Measurements from ENCODE around the gene GPR18. TPM values are rescaled to one million over a fixed set of nuclear protein-coding genes. Genes with fewer than 3 reads are reported as not detected.

GPR18 gene
- total RNA-seq, 1 experiment from 2014 or later: not detected

DNA sequence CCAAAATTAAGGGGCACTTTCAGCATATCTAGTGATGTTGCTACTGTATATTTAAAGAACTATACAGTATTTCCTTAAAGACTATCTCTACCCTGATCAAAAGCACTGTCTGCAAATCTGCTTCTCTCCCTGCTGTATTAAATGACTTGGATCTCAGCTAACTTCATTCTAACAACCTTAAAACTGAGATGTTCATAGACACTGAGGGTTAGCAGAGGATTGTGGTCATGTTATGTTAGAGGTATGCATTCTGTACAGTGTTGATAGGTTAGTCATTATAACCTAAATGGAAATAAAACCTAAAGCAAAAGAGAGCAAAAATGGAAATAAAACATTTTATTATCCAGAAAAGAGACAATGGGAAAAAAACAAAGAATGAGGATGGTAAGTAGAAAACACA, 39.2 kb upstream of the GPR18 start:
- H3K27ac ChIP-seq (ENCODE audit: insufficient read length, low read depth, low read length): no peak overlapping the region
- H3K4me3 Mint-ChIP-seq: no peak overlapping the region
- no peaks in the 10 kb centered on the region for H3K79me2 ChIP-seq (ENCODE audit: insufficient read depth, low read length)

More for the DNA sequence above, 39.2 kb upstream of the GPR18 start:
- Histone ChIP-seq H3K9me3 (ENCODE audit: control insufficient read depth, low read depth, low read length) (no peaks in the 10 kb centered on the region), H3K4ac (ENCODE audit: low read depth, low read length) (no peak overlapping the region), H4K5ac (ENCODE audit: insufficient read length, low read depth, low read length) (no peak overlapping the region), H3K27me3 (ENCODE audit: insufficient read depth, low read length) (no peaks in the 10 kb centered on the region), H3K9ac (ENCODE audit: extremely low read depth, insufficient read length, low read length) (no peak overlapping the region), H3T11ph (ENCODE audit: low read length) (no peak overlapping the region), H2BK15ac (ENCODE audit: low read depth, low read length) (no peak overlapping the region), H4K8ac (replicated peaks; ENCODE audit: insufficient read length, low read depth, low read length) (no peak overlapping the region), H2AK5ac (ENCODE audit: insufficient read length, low read length) (no peak overlapping the region), H3K18ac (ENCODE audit: insufficient read length, low read depth, low read length) (no peak overlapping the region), H3K4me1 (ENCODE audit: insufficient read depth, low read length) (no peaks in the 10 kb centered on the region), H3K79me1 (ENCODE audit: insufficient read depth, low read depth, low read length, poor library complexity, severe bottlenecking) (no peaks in the 10 kb centered on the region), H2BK12ac (ENCODE audit: insufficient read length, low read depth, low read length) (no peak overlapping the region), H3K23me2 (ENCODE audit: insufficient read length, low read depth, low read length, poor library complexity, severe bottlenecking) (no peaks in the 10 kb centered on the region), H2BK20ac (ENCODE audit: low read depth, low read length, poor library complexity, severe bottlenecking) (no peak overlapping the region), H3K23ac (ENCODE audit: insufficient read length, low read depth, low read length) (no peak overlapping the region), H3K14ac (ENCODE audit: insufficient read depth, low read length) (no peak overlapping the region), H4K91ac (ENCODE audit: insufficient read length, low read depth, low read length) (no peak overlapping the region), H3K56ac (ENCODE audit: insufficient read length, low read depth, low read length) (no peak overlapping the region), H4K20me1 (ENCODE audit: control insufficient read depth, insufficient read depth, insufficient read length) (no peaks in the 10 kb centered on the region), H2AFZ (ENCODE audit: low read length) (no peak overlapping the region), H2BK120ac (ENCODE audit: low read depth, low read length, poor library complexity, severe bottlenecking) (no peak overlapping the region), H3K4me2 (ENCODE audit: insufficient read depth, insufficient read length, low read length) (no peak overlapping the region), H2BK5ac (ENCODE audit: insufficient read length, low read length) (no peak overlapping the region)
- DNase-seq: no peak
- Mint-ChIP-seq H3K4me1 (peaks cover 2 to 5% of the 10 kb centered on the region in 2 experiments; a peak in 2 of 4 replicates), H3K9me3 (no peaks in the 10 kb centered on the region), H3K27me3 (ENCODE audit: low read depth) (no peaks in the 10 kb centered on the region; the same call in 1 of the 2 replicates), H3K27ac (no peak overlapping the region), H3K36me3 (ENCODE audit: insufficient read depth in 1 of 3, low read depth in 3 of 3) (no peaks in the 10 kb centered on the region)
- TF ChIP-seq, protein P1, sequence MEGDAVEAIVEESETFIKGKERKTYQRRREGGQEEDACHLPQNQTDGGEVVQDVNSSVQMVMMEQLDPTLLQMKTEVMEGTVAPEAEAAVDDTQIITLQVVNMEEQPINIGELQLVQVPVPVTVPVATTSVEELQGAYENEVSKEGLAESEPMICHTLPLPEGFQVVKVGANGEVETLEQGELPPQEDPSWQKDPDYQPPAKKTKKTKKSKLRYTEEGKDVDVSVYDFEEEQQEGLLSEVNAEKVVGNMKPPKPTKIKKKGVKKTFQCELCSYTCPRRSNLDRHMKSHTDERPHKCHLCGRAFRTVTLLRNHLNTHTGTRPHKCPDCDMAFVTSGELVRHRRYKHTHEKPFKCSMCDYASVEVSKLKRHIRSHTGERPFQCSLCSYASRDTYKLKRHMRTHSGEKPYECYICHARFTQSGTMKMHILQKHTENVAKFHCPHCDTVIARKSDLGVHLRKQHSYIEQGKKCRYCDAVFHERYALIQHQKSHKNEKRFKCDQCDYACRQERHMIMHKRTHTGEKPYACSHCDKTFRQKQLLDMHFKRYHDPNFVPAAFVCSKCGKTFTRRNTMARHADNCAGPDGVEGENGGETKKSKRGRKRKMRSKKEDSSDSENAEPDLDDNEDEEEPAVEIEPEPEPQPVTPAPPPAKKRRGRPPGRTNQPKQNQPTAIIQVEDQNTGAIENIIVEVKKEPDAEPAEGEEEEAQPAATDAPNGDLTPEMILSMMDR (conservative IDR thresholded peaks at IDR 0.05): no peak

Measured in H9 (cell line).